Hematopoietic multipotent progenitor cell treated with erythropoietin and hydrocortisone succinate and interleukin-3 and kit ligand, for 17 days (in vitro differentiated cells): ENCODE results near the gene SLC35G3.
"Not testable (repeated sequence)": the region's sequence is repeated elsewhere in the genome, so short reads cannot be mapped to it uniquely, and the experiment has no call there.

Source experiments
- DNase-seq: peaks from one replicate; pipeline ENCODE4 v3.0.0-alpha.2; 2015; ENCODE audit warnings: low spot score

SLC35G3 gene

GRCh38 chr17:35194001-35194400, at the start of gene SLC35G3:
SLC35G3 (minus strand) TSS chr17:35194393; CDS start chr17:35194307, 86 bp downstream.
- DNase-seq: not testable (repeated sequence)

DNA sequence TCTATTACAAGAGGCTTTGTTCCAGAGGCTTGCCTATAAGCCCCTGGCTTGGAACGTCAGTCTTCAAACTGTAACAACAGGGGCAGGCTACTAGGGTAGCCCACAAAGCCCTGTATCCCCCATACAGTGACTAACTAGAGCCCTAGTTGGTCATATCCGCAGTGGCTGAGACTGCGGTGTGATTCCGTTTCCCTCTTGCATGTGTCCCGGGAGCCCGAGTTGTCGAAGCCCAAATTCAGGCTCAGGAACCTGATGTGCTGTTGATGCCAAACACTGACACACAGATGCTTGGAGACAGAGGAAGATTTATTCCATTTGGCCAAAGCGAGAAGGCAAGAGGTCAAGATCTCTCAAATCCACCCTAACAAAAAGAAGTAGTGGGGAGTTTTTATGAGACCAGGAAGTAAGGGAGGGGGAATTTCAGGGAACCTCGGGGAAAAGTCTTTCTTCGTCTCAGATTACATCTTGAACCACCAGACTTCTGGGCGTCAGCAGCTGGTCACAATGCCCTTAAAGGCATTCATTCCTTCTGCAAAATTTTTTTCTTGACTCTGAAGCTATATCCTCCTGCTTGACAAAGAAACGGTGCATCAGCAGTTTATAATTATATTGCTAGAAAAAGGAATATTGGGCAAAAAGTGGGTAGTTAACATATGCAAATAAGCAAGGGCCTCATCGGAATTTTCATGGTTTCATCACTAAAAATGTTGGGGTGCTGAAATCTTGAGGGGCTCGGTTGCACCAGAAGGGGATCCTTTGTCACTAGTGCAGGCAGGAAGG, 49.6 kb upstream of the SLC35G3 start:
- no peak for DNase-seq

- DNase-seq: peak; percentile 70
Measured at GRCh38 chr17:35242805-35243560, 48.8 kb upstream of the SLC35G3 start, which contains the start of gene SLFN5. SLFN5 (plus strand) TSS chr17:35243072; CDS start chr17:35258691, 15,619 bp downstream.

- peak; percentile 23 for DNase-seq
Measured at GRCh38 chr17:35242158-35242804, 48.1 kb upstream of the SLC35G3 start.

DNA sequence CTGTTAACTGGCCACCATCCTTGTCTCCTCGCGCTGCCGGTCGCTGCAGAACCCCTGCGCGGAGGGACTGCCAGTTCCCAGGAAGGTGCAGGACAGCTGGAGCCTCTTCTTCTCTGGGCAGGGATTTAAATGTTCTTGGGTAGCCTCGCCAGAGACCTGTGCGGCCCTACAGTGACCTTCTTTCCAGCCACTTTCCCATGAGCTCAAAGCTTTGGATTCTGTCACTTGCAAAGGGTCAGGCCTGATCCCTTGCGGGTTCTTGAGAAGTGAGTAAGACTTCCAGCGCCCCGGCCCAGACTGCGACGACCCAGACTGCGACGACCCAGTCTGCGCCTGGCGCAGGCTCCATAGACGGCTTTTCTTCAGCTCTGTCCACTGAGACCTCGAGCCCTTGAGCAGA, 47.3 kb upstream of the SLC35G3 start:
- no peak for DNase-seq

DNA sequence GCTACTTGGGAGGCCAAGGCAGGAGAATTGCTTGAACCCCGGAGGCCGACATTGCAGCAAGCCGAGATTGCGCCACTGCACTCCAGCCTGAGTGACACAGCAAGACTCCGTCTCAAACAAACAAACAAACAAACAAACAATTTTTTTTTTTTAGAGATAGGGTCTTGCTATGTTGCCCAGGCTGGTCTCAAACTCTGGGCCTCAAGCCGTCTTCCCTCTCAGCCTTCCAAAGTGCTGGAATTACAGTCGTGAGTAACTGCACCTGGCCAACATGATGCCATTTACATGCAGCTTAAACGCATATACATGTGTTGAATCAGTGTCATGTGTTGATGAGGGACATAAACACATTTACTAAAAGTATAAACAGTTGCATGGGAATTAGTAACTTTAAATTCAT, 46.7 kb upstream of the SLC35G3 start:
- DNase-seq: no peak

DNA sequence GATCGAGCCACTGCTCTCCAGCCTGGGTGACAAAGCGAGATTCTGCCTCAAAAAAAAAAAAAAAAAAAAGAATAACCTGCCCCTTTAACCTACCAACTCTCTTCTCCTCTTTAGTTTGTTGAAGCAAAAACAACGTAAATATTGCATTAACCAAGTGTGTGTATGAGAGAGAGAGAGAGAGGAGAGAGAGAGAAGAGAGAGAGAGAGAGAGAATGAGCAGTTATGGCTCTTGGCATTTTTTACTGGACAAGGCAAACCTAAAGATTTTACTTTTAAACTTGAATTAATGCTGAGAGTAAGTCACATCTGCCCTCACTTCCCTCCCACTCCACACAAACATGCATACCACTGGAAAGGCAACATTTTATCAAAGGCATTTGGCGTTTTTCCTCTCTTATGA, 45.6 kb upstream of the SLC35G3 start:
- DNase-seq: no peak

DNA sequence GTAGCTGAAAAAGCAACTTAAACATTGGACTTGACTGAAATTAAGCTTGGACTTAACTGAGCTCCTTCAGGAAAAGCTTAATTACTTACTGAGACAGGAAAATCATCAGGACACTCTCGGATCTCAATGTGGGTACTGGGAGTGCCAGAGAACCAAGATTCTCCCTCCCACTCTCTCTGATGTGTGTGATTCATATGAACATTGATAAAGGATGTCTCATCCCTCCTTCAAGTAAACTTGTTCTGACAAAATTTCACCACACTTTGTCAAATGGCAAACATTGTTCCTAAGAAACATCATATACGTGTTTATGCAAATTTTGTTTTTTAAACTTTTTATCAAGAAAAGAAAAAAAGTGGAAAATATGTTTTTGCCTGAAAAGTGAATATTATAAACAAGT, 44.6 kb upstream of the SLC35G3 start:
- DNase-seq: no peak

DNA sequence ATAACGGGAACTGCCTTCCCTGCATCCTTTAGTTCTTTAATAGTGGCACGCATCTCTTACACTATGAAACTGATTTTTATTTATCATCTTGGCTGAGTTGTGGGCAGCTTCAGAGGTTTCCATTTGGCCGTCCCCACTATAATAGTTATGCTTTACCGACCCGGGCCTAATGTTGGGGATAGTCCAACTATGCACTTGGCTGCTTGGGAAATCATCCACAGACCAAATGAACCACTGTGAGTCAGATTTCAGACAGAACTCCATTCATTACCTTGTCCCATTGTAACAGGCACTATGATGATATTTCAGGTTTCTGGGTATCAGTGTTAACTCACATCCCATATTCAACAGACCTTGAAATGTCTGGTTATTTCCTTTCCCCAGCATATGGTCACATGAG, 42.6 kb upstream of the SLC35G3 start:
- no peak for DNase-seq

GRCh38 chr17:35235917-35236316, 41.7 kb upstream of the SLC35G3 start:
- DNase-seq: no peak

- no peak for DNase-seq
Measured at GRCh38 chr17:35235289-35235688, 41.1 kb upstream of the SLC35G3 start.

- DNase-seq: not testable (repeated sequence)
Measured at GRCh38 chr17:35234315-35234714, 40.1 kb upstream of the SLC35G3 start.

- DNase-seq: no peak
Measured at GRCh38 chr17:35229638-35230037, 35.4 kb upstream of the SLC35G3 start.

DNA sequence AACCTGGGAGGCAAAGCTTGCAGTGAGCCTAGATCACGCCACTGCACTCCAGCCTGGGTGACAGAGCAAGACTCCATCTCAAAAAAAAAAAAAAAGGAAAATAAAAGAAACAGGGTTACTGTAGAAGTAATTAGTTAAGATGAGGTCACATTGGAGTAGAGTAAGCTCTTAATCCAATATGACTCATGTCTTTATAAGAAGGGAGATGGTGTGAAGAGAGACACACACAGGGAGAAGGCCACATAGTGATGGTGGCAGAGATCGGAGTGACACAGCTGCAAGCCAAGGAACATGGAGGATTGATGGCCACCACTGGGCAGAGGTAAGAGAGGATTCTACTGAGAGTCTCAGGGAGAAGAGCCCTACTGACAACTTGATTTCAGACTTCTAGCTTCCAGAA, 33.4 kb upstream of the SLC35G3 start:
- no peak for DNase-seq

GRCh38 chr17:35224436-35224835, 30.2 kb upstream of the SLC35G3 start:
- DNase-seq: no peak

GRCh38 chr17:35222452-35222851, 28.3 kb upstream of the SLC35G3 start:
- no peak for DNase-seq

DNA sequence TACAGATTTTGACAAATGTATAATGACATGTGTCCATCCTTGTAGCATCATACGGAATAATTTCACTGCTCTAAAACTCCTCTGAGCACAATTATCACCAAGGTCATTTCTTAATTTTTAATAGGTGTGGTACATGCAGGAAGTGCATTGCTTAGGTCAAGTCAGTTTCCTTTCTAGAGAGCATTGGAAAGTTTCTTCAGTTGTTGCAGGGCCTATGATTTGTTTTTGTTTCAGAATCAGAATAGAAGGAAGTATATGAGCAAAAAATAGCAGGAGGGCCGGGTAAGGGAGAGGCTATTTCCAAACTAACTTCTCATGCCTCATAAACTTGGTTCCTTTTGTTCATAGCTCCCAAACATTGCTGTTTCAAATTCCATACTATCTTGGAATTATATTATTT, 24.7 kb upstream of the SLC35G3 start:
- DNase-seq: no peak

DNA sequence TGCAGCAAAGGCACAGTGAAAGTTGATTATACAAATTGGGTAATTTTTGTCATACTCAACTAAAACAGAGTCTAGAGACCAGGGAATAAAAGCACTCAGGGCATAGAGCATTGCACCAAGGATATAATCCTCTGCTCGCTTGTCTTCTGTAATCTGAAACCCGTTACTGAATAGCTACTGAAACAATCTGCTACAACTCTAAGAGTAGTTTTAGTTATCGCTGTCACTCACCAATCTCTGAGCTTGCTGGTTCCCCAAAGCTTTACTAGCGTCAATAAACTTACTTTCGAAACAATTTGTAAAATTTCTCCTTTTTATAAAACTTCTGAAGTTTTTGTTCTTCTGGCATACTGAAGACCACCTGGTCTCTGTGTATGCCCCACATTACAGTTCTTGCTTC, 22.9 kb upstream of the SLC35G3 start:
- DNase-seq: no peak

DNA sequence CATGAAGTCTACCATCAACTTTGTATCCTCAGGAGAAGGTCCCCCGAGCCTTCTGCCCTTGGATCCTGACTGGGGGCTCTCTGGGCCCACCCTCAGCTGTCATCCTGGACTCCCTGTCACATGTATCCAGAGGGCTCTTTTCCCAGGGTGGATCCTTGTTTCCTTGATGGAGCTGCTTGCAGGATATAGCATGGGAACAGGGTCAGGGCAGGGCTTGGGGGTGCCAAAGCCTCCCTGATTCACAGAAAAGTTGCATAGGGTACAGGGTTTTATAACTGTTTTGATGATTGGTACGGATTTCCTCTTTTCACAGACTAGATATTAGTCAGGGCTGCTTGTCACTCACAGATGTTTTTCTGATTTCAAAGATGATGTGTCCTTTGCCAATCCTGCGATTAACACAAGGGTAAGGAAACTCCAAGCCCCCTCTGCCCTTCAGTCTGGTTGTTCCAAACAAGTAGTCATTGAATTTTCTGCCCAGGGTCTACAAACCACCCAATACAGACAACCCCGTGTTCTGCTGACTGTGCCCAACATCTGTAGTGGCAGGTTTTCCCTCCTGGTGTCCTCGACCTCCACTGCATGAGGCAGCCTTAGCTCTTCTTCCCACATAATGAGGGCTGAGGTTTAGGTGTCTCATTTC, 20.6 kb upstream of the SLC35G3 start:
- DNase-seq: no peak

GRCh38 chr17:35214192-35214591, 20.0 kb upstream of the SLC35G3 start:
- DNase-seq: no peak

DNA sequence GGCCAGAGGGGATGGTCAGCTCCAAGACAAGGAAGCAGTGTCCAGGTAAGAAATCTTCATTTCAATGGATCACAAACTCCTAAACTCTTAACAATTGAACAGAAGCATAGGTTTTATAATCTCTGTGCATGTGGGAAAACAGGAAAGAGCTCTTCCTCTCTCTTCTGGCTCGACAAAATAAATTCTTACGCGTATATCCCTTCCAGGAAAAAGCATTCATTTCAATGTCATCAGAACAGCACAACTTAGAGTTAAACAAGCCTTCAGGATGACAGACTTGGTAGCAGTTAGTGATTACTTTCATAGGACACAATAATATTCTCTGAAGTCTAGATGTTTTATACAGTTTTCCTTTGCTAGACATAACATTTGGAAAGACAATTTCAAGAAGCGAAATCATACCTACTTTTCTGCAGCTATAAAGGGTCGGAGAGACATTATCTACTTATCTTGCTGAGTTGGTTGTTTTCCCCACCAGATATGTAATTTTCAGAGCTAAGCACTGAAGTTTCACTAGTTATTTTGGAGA, 19.3 kb upstream of the SLC35G3 start:
- DNase-seq: no peak

- DNase-seq: no peak
Measured at GRCh38 chr17:35212668-35213067, 18.5 kb upstream of the SLC35G3 start.
